GM19468 (cell line): ENCODE measurements around the gene FNDC3B.

Source experiments
- ATAC-seq: cut with Tn5 transposase; IDR thresholded peaks from one replicate; pipeline ENCODE4 v1.9.1; 2021; ENCODE audit warnings: mild to moderate bottlenecking, moderate library complexity, moderate number of reproducible peaks; ENCODE audit not compliant: unreplicated experiment; ENCODE audit errors: extremely low read depth

Gene FNDC3B

GRCh38 chr3:172051957-172052354, 12.6 kb downstream of the FNDC3B start:
- ATAC-seq, result no peak

- no peak for ATAC-seq
Observed at GRCh38 chr3:172052405-172052804, 13.0 kb downstream of the FNDC3B start.

GRCh38 chr3:172054115-172054764, 14.9 kb downstream of the FNDC3B start:
- ATAC-seq, result no peak

GRCh38 chr3:172056416-172056815, 17.0 kb downstream of the FNDC3B start:
- ATAC-seq, result no peak

GRCh38 chr3:172057059-172057458, 17.7 kb downstream of the FNDC3B start:
- no peak for ATAC-seq

- ATAC-seq, result no peak
Observed at GRCh38 chr3:172057624-172058327, 18.4 kb downstream of the FNDC3B start.

- ATAC-seq, result no peak
Observed at GRCh38 chr3:172059532-172059931, 20.2 kb downstream of the FNDC3B start.

- ATAC-seq, result no peak
Observed at GRCh38 chr3:172060234-172060633, 20.9 kb downstream of the FNDC3B start.

GRCh38 chr3:172061724-172062184, 22.4 kb downstream of the FNDC3B start:
- peak; percentile 71 for ATAC-seq

- no peak for ATAC-seq
Observed at GRCh38 chr3:172062761-172063160, 23.4 kb downstream of the FNDC3B start.

GRCh38 chr3:172063456-172064432, 24.4 kb downstream of the FNDC3B start:
- ATAC-seq, result no peak

GRCh38 chr3:172065527-172065926, 26.1 kb downstream of the FNDC3B start:
- ATAC-seq, result no peak

GRCh38 chr3:172065967-172066762, 26.8 kb downstream of the FNDC3B start:
- ATAC-seq, result no peak

- ATAC-seq, result no peak
Observed at GRCh38 chr3:172066880-172067796, 27.8 kb downstream of the FNDC3B start.

GRCh38 chr3:172067837-172068440, 28.6 kb downstream of the FNDC3B start:
- no peak for ATAC-seq

- ATAC-seq, result no peak
Observed at GRCh38 chr3:172068977-172069376, 29.6 kb downstream of the FNDC3B start.

- ATAC-seq, result no peak
Observed at GRCh38 chr3:172069478-172069877, 30.1 kb downstream of the FNDC3B start.

- no peak for ATAC-seq
Observed at GRCh38 chr3:172070269-172070668, 30.9 kb downstream of the FNDC3B start.
